CD14-positive monocyte (primary cell): ENCODE measurements around the gene HS3ST4. TPM values are rescaled to one million over a fixed set of nuclear protein-coding genes. Genes with fewer than 3 reads are reported as not detected.

Experiments
- DNase-seq, 3 donors: peaks; one replicate each; pipeline ENCODE4 v3.0.0-alpha.2; 2011 to 2022
- H2AFZ ChIP-seq: 2 replicates; pipeline ENCODE4 v1.6.0; 2012; ENCODE audit warnings: mild to moderate bottlenecking, low read depth, low read length, inconsistent platforms; ENCODE audit not compliant: insufficient read depth, poor library complexity, severe bottlenecking
- H3K27ac ChIP-seq, 2 donors: 1 replicate in 1 of 2; 2 replicates in 1 of 2; pipeline ENCODE4 v1.5.1; 2012 to 2013; ENCODE audit warnings: low read length in 2 of 2, control low read depth in 1 of 2, inconsistent platforms in 1 of 2, low read depth in 1 of 2, mild to moderate bottlenecking in 1 of 2
- H3K27me3 ChIP-seq, 2 donors: one replicate each; pipeline versions ENCODE4 v1.6.0 to v1.6.1; 2011 to 2013; ENCODE audit warnings: low read length in 2 of 2; ENCODE audit not compliant: control insufficient read depth in 2 of 2, insufficient read depth in 2 of 2
- H3K36me3 ChIP-seq, 2 donors: replicated peaks in 1 of 2; 1 replicate in 1 of 2; 2 replicates in 1 of 2; pipeline versions ENCODE4 v1.5.1 to v1.6.1; 2012 to 2013; ENCODE audit warnings: low read length in 2 of 2, control low read depth in 1 of 2, inconsistent platforms in 1 of 2, mild to moderate bottlenecking in 1 of 2; ENCODE audit not compliant: insufficient read depth in 2 of 2, control insufficient read depth in 1 of 2
- H3K4me1 ChIP-seq, 2 donors: 1 replicate in 1 of 2; 2 replicates in 1 of 2; pipeline versions ENCODE4 v1.5.1 to v1.6.1; 2012 to 2013; ENCODE audit warnings: low read length in 2 of 2, control low read depth in 1 of 2, inconsistent platforms in 1 of 2, mild to moderate bottlenecking in 1 of 2, moderate library complexity in 1 of 2; ENCODE audit not compliant: insufficient read depth in 2 of 2, control insufficient read depth in 1 of 2
- H3K4me2 ChIP-seq: replicated peaks from 2 replicates; pipeline ENCODE3; 2012; ENCODE audit warnings: low read length, moderate library complexity, mild to moderate bottlenecking; ENCODE audit not compliant: poor library complexity, severe bottlenecking; ENCODE audit errors: extremely low read depth
- H3K4me3 ChIP-seq, 3 experiments: fragments of 200-600 bp in 1 of 3; sonication (generic) in 1 of 3; replicated peaks in 1 of 3; 1 replicate in 2 of 3; 2 replicates in 1 of 3; pipeline ENCODE4 v1.5.1; 2011 to 2013; ENCODE audit warnings: low read length in 3 of 3, mild to moderate bottlenecking in 3 of 3, control low read depth in 2 of 3, low read depth in 2 of 3, inconsistent platforms in 1 of 3, moderate library complexity in 1 of 3
- H3K79me2 ChIP-seq: 2 replicates; pipeline ENCODE4 v1.6.0; 2012; ENCODE audit warnings: mild to moderate bottlenecking, control low read depth, inconsistent platforms, low read length, moderate library complexity; ENCODE audit not compliant: insufficient read depth
- H3K9ac ChIP-seq: 2 replicates; pipeline ENCODE4 v1.6.0; 2017; ENCODE audit warnings: low read length, mild to moderate bottlenecking; ENCODE audit not compliant: insufficient read depth, poor library complexity, severe bottlenecking
- H3K9me3 ChIP-seq, 2 donors: replicated peaks in 1 of 2; 1 replicate in 1 of 2; 2 replicates in 1 of 2; pipeline versions ENCODE4 v1.5.1 to v1.6.1; 2012 to 2013; ENCODE audit warnings: low read length in 2 of 2, control low read depth in 1 of 2; ENCODE audit not compliant: control insufficient read depth in 1 of 2, insufficient read depth in 1 of 2
- H4K20me1 ChIP-seq: 2 replicates; pipeline ENCODE4 v1.6.0; 2012; ENCODE audit warnings: mild to moderate bottlenecking, low read length, control low read depth, moderate library complexity; ENCODE audit not compliant: insufficient read depth
- H3K27ac Mint-ChIP-seq, 7 donors: one replicate each; pipeline ENCODE4 v1.8.0; 2020; ENCODE audit warnings: mild to moderate bottlenecking in 7 of 7, mixed read lengths in 7 of 7, moderate library complexity in 6 of 7, inconsistent platforms in 2 of 7
- H3K27me3 Mint-ChIP-seq, 3 donors: one replicate each; pipeline ENCODE4 v1.8.0; 2021 to 2022; ENCODE audit warnings: low read depth in 3 of 3, mild to moderate bottlenecking in 3 of 3, mixed read lengths in 3 of 3, moderate library complexity in 3 of 3, inconsistent platforms in 1 of 3
- H3K36me3 Mint-ChIP-seq, 2 donors: one replicate each; pipeline ENCODE4 v1.8.0; 2020; ENCODE audit warnings: mixed read lengths in 2 of 2, inconsistent platforms in 1 of 2, mild to moderate bottlenecking in 1 of 2
- H3K4me1 Mint-ChIP-seq: one replicate; pipeline ENCODE4 v1.8.0; 2020; ENCODE audit warnings: mild to moderate bottlenecking, mixed read lengths
- H3K4me3 Mint-ChIP-seq, 2 donors: one replicate each; pipeline ENCODE4 v1.8.0; 2020; ENCODE audit warnings: mild to moderate bottlenecking in 2 of 2, mixed read lengths in 2 of 2, moderate library complexity in 1 of 2
- H3K9me3 Mint-ChIP-seq, 7 donors: one replicate each; pipeline ENCODE4 v1.8.0; 2020 to 2022; ENCODE audit warnings: mixed read lengths in 7 of 7, mild to moderate bottlenecking in 6 of 7, moderate library complexity in 6 of 7, inconsistent platforms in 2 of 7
- WGBS: methylation state at CpG from one replicate; pipeline ENCODE4 v1.1.5; 2013; ENCODE audit warnings: missing lambda C conversion rate; ENCODE audit not compliant: insufficient coverage; 5-methylcytosine and 5-hydroxymethylcytosine counted together
- intact Hi-C, 2 donors: fragments of 100-400 bp; cut with micrococcal nuclease; formaldehyde crosslinking; loops; one replicate each; pipeline versions ENCODE4 v1.15.0 to v1.15.1; 2023
- polyA plus RNA-seq, 3 donors: library from polyadenylated mRNA; depleted of rRNA in 1 of 3; unstranded in 2 of 3; stranded (reverse) in 1 of 3; fragments of 300-500 nt in 2 of 3; fragments of >200 nt in 1 of 3; fragmentation: Illumina TruSeq in 2 of 3; gene quantifications; 1 replicate in 2 of 3; 2 replicates in 1 of 3; pipeline ENCODE4 v1.2.3, GENCODE V29; 2012 to 2021
- TF ChIP-seq, protein P1 (sequence below): fragments of 200-600 bp; IDR thresholded peaks from one replicate; pipeline ENCODE4 v1.8.0; 2022; ENCODE audit warnings: antibody characterized with exemption, mild to moderate bottlenecking

The HS3ST4 gene
- polyA plus RNA-seq, 3 donors: not detected

- WGBS: no CpG with 5 or more reads among the region's 3 CpGs
- Histone ChIP-seq H3K79me2 (no peaks in the 10 kb centered on the region), H3K9me3 (no peaks in the 10 kb centered on the region), H2AFZ (no peak overlapping the region), H4K20me1 (no peaks in the 10 kb centered on the region), H3K4me2 (no peak overlapping the region), H3K4me3 (no peak overlapping the region), H3K4me1 (no peaks in the 10 kb centered on the region), H3K27ac (no peak overlapping the region), H3K27me3 (no peaks in the 10 kb centered on the region), H3K36me3 (no peaks in the 10 kb centered on the region), H3K9ac (no peak overlapping the region)
- H3K4me1 Mint-ChIP-seq: no peaks in the 10 kb centered on the region
- intact Hi-C loops: no loop called here
- H3K9me3 Mint-ChIP-seq: peaks cover 0 to 5% (median 0%) of the 10 kb centered on the region in 7 donors
- no peak for DNase-seq
- no peaks in the 10 kb centered on the region for H3K36me3 Mint-ChIP-seq
- H3K27ac Mint-ChIP-seq: no peak overlapping the region
- TF ChIP-seq, protein P1, sequence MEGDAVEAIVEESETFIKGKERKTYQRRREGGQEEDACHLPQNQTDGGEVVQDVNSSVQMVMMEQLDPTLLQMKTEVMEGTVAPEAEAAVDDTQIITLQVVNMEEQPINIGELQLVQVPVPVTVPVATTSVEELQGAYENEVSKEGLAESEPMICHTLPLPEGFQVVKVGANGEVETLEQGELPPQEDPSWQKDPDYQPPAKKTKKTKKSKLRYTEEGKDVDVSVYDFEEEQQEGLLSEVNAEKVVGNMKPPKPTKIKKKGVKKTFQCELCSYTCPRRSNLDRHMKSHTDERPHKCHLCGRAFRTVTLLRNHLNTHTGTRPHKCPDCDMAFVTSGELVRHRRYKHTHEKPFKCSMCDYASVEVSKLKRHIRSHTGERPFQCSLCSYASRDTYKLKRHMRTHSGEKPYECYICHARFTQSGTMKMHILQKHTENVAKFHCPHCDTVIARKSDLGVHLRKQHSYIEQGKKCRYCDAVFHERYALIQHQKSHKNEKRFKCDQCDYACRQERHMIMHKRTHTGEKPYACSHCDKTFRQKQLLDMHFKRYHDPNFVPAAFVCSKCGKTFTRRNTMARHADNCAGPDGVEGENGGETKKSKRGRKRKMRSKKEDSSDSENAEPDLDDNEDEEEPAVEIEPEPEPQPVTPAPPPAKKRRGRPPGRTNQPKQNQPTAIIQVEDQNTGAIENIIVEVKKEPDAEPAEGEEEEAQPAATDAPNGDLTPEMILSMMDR: no peak
- H3K4me3 Mint-ChIP-seq: no peak overlapping the region
- peaks cover 0 to 4% (median 0%) of the 10 kb centered on the region in 3 donors for H3K27me3 Mint-ChIP-seq
Observed at GRCh38 chr16:25828510-25828909, 136.8 kb downstream of the HS3ST4 start.

DNA sequence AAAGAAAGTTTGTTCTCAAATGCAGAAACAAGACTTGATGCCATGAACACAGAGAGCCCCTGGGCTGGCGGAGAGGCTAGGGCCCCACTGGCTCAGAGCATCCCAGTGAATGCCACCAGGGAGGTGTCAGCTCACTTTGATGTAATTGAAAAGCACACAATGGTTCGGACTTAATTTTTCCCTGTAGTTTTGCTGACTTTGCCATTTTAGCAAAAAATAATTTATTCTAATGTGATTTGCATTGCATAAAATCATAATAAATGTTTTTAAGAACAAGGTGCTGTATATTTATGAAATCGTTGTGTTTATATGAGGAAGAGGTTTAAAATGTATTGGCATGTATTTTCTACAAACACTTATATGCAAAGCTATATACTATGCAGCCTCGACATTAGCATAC, 140.5 kb downstream of the HS3ST4 start:
- Histone ChIP-seq H3K27ac (no peak overlapping the region), H2AFZ (no peak overlapping the region), H3K4me3 (no peak overlapping the region), H3K36me3 (no peaks in the 10 kb centered on the region), H4K20me1 (no peaks in the 10 kb centered on the region), H3K9ac (no peak overlapping the region), H3K4me2 (no peak overlapping the region), H3K9me3 (no peaks in the 10 kb centered on the region), H3K4me1 (no peaks in the 10 kb centered on the region), H3K79me2 (no peaks in the 10 kb centered on the region), H3K27me3 (no peaks in the 10 kb centered on the region)
- no CpG with 5 or more reads among the region's 4 CpGs for WGBS
- Mint-ChIP-seq H3K36me3 (no peaks in the 10 kb centered on the region), H3K9me3 (peaks cover 0 to 3% (median 0%) of the 10 kb centered on the region in 7 donors), H3K27me3 (peaks cover 0 to 6% (median 6%) of the 10 kb centered on the region in 3 donors), H3K27ac (no peak overlapping the region), H3K4me3 (no peak overlapping the region), H3K4me1 (no peaks in the 10 kb centered on the region)
- no peak for DNase-seq
- intact Hi-C loops: loop anchor here in 1 of 2 donors (10.0 kb wide), 1 partner anchor 1623 kb away; no protein-coding TSS in a partner anchor
- TF ChIP-seq, protein P1: no peak
